CD1c-positive myeloid dendritic cell (primary cell): ENCODE measurements around the gene KCTD17.
"Not testable (repeated sequence)": the region's sequence is repeated elsewhere in the genome, so short reads cannot be mapped to it uniquely, and the experiment has no call there.

Experiments
- DNase-seq: peaks from one replicate; pipeline ENCODE4 v3.0.0-alpha.2; 2016; ENCODE audit errors: extremely low spot score

The KCTD17 gene

DNA sequence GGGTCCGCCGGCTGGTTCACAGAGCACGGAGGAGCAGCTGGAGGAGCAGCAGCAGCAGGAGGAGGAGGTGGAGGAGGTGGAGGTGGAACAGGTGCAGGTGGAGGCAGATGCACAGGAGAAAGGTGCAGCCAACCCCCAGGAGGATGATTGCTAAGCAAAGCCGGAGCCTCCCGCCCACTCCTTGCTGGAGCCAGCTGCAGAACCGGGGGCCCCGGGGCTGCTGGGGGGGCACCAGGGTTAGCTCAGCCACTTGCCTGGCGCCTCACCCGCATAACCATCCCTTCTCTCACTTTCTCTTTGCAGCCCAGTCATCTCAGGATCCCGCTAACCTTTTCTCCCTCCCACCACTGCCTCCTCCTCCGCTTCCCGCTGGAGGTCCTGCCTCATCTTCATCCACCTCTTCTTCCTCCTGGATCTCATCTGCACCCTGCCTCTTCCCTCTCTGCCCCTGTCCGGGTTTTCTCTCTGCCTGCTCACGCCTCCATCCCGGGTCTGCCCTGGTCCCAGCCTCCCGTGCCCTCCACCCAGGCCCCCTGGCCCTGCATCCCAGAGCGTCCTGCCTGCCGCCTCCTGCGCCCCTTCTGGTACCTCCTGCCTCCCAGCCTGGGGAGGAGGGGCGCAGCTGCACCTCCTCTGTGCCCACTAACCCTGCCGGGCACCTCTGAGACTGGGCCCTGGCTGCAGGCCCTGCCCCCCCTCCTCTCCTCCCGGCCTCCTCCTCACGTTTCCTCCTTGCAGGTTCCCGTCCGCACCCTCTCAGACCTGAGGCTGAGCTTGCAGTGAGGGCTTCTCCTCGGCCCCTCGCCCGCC is 9.5 kb downstream of the KCTD17 start:
- DNase-seq, result no peak

DNA sequence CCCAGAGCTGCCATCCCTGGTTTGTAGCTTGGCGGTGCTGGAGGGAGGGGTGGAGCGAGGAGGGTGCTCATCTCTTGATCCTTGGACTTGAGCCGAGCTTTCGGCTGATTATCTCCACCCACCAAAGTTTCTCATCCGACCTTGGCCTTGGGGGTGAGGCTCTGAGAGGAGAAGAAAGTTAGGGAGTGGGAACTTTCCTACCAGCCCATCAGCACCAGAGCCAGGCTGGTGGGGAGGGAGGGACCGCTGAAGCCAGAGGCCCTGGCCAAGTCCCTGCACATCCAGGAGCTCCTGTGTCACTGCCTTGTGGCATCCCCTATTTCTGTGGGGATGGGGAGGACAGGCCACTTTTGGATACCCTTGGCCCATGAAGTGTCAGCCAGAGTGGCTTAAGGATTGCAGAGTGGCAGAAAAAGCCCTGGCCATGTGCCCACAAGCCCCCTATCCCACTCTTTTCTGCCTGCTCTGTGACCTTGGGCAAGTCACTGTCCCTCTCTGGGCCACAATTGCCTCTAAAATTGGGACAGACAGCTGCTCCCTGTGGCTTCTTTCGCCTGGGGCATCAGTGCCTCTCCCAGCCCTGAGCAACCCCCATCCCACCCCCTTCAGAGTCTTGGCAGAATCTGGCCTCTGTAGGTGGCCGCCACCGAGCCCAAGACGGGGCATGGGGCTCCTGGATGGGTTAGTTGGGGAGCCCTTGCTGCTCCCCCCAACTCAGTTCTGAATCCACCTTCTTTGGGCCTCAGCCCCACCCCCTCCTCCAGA is 10.3 kb downstream of the KCTD17 start:
- DNase-seq, result no peak

DNA sequence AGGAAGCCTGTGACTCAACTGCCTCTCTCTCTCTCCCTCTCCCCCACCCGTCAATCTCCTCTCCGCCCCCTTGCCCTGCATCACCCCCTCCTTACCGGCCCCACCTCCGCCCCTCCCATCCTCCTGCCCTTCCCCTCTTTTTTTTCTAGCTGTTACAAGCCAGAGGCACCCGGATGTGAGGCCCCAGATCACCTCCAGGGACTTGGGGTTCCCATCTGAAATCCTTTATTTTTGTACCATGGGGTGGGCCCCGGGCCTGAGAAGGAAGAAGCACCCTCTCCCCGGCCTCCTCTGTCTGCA is 10.8 kb downstream of the KCTD17 start:
- no peak for DNase-seq

DNA sequence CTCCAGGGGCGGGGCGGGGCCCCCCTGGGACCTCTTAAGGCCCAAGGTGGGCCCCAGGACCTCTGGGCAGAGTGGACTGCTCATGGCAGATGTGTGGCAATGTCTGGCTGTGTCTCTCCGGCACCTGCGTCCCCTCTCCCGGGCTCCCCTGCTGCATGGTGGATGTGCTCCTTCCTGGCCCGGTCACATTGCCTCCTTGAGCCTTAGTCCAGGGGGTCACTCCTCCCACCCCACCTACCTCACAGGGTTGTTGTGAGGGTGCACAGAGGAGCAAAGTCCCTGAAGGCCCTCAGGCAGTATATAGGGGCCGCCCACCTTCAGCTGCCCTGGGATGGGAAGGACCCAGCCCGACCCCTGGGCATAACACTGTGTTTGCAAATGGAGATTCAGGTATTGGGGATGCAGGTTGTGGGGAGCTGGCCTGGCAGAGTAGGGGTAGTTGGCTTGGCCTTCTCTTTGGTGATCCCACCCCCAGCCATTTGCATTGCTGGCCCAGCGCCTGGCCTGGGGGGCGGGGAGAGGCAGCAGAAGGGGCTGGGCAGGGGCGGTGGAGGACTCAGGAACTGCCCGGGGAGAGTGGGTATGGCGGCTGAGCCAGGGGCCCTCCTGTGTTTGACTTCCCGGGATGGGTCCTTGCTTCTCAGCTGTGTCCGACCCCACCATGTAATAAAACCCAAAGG is 11.3 kb downstream of the KCTD17 start:
- DNase-seq, result no peak

DNA sequence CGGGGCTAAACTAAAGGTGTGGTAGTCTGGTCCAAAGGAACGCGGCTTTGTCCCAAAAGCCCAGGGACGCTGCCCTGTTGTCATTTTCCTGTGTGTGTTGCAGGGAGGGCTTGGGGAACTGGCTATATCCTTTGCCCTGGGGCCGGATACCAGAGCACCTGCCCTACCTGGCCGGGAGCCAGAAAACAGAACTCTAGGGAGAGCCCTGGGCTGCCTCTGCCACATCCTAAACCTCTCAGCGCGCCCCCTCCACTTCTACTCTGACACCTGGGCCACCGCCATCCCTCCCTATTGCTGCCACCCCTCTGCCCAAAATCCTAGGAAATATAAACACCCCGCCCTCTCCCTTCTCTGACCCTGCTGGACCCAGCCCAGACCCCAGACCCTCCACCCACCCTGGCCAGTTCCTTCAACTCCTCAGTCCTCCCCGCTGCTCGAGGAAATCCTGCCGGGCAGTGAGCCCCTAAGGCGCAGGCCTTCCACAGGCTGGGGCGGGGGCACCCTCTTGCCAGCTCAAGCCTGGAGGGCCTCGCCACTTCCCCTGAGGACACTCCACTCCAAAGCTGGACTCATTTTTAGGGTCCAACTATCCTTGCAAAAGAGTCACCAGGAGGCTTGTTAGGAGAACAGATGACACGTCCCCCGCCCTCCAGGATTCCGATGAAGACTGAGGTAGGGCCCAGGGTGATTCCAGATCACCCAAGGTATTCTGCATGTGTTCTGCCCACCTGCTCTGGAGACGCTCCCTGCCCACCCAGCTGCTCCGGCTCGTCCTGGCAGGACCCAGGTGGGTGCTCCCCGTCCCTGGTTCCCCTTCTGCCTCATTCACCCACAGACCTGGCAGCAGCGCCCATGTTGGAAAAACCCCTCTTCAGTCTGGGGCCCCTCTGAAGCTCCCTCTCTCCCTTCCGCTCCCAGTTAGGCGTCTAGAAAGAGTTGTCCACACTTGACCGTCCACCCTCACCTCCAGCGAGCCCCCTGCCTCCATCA is 12.2 kb downstream of the KCTD17 start:
- no peak for DNase-seq

DNA sequence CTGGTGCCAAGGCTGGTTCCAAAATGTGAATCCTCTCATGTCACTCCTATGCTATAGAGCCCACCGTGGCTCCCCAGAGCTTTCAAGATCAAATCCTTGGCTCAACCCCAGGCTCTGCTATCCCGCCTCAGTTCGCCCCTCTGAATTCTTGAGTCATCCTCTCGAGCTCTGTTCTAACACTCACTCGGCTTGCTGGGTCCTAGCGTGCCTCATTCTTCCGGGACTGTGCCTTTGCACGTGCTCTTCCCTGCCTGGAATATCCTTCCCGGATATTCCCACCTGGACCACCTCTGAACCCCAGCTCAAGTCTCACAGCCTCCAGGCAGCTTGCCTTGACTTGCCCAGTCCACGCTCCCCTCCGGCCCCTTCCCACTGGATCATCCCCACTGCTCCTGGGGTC is 13.0 kb downstream of the KCTD17 start:
- DNase-seq, result no peak

DNA sequence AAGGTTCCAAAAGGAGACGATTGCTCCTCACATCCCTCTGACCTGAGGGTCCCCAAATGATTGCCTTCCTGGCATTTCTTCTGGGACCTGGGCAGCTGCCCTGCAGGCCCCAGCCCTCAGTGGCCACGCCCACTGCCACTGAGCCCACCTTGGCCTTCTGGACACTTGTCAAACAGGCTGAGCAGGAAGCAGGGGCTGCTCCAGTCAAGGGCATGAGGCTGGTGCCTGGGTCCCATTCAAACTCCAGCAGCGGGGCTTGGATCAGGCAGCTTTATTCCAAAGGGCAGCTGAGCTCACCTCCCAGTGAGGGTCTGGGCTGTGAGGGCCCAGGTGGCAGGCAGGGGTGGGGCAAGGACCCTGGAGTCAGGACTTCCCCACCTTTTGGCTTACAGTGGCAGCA is 13.6 kb downstream of the KCTD17 start:
- DNase-seq, result no peak

DNA sequence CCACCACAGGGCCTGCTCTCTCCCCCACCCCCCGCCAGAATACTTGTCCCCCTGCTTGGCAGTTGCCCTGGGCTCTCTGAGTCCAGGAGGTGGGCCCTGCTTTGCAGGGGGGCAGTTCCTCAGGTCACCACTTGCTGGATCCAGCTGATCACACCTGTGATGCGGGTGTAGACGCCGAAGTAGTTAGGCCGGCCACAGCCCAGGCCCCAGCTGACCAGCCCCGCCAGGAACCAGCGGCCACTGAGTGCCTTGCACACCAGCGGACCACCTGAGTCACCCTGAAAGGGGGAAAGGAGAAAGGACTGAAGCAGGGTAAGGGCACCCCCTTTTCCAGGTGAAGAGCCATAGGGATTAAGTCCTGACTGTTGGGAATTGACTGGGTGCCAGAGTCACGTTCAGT is 14.4 kb downstream of the KCTD17 start:
- DNase-seq, result no peak

DNA sequence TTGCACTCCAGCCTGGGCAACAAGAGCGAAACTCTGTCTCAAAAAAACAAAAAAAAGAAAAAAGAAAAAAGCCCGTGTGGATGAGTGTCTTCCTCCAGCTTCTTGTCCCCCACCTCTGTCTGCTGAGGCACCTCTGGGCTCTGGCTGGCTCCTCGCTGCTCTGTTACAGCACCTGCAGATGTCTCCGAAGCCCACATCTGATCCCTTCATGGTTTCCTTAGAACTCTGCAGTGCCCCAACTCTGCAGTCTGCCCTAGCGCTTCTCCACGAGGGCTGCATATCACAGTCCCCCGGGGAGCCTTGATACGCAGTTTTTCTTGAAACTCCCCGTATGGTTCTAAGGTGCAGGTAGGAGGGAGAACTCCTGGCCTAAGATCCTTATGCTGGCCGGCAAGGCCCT is 15.9 kb downstream of the KCTD17 start:
- DNase-seq, result no peak

DNA sequence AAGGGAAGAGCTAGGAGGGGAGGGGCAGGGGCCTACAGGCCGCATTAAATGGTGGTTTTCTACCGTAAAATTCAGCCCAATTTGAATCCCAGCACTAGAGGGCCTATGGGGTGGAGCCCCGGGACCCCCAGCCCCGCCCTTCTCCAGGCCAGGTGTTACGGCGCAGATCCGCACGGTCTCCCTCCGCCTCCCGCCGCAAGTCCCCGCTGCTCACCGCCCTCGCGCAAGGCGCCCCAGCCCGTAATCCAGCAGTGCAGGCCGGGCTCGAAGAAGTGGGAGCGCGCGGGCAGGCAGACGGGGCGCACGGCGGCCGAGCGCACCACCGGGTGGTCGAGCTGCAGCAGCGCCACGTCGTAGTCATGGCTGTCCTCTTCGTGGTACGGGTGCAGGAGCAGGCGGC is 17.3 kb downstream of the KCTD17 start:
- DNase-seq, result no peak

DNA sequence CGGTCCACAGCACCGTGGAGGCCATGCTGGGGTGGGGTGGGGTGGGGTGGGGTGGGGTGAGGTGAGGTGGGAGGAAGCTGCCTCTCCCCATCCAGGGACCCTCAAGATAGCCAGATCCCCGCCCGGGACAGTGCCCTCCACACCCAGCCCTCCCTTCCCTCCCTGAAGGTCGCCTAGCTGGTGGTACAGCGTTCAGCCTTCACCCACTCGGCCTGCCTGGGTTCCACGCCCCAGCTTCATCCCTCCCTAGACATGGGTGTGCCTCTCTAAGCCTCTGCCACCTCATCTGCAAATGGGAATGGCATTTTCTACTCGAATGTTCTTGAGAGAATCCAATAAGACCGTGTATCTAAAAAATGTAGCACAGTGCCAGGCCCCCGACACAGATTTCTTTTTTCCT is 17.8 kb downstream of the KCTD17 start:
- no peak for DNase-seq

DNA sequence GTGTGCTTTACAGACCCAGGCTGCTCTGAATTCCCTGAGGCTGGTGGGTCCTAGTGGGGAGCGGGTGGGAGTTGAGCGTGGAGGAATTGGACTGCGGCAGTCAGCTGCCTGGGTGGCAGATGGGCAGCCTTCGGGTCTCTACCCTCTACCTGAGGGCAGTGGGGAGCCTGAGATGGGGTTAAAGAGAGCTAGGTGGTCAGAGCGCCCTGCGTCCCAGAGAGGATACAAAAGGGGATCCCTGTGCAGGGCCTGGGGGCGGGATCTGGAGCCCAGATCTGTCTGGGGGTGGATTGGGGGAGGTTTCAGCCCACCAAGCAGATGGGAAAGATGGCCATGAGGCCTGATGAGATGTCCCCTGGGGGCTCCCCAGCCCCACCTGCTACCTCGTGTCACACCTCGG is 18.2 kb downstream of the KCTD17 start:
- DNase-seq, result no peak

DNA sequence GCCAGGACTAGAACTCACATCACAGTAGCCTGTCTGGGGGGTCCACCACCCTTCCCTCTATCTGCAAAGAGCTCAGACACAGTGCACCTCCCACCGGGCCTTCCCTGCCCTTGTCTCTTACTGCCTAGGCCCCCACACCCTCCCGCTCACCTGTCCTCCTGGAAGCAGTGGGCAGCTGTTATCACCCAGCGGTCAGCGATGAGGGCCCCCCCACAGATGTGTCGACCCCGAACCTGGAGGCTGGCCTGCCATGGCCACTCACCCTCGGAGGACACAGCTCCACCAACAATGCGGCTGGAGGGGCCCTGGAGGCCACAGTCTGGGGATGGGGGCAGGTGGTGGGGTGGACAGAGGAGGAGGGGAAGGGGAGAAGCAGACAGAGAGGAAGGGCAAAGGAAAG is 18.8 kb downstream of the KCTD17 start:
- no peak for DNase-seq

DNA sequence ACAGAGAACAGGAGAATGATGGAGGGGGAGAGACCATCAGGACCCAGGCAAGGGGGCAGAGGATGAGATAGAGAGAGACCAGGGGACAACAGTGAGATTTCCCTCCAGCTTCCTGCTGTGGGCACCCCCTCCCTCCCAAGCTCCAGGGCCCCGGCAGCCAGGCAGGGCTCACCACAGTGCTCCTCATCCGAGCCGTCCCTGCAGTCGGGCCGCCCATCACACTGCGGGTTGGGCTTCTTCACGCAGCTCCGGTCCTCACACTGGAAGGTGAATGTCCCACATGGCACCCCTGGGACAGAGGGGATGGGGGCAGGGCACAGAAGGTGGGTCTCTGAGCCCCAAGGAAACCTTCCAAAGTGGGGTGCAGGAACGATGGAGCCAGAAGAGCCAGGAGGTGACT is 19.2 kb downstream of the KCTD17 start:
- no peak for DNase-seq

DNA sequence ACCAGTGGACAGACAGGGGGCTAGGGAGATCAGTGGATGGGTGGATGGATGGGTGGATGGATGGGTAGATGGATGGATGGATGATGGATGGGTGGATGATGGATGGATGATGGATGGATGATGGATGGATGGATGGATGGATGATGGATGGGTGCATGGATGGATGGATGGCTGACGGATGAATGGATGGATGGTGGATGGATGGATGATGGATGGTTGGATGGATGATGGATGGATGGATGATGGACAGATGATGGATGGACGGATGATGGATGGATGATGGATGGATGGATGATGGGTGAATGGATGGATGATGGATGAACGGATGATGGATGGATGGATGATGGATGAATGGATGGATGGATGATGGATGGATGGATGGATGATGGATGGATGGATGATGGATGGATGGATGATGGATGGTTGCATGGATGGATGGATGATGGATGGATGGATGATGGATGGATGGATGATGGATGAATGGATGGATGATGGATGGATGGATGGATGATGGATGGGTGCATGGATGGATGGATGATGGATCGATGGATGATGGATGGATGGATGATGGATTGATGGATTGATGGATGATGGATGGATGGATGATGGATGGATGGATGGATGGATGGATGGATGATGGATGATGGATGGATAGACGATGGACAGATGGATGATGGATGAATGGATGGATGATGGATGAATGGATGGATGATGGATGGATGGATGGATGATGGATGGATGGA is 20.5 kb downstream of the KCTD17 start:
- DNase-seq, result not testable (repeated sequence)

DNA sequence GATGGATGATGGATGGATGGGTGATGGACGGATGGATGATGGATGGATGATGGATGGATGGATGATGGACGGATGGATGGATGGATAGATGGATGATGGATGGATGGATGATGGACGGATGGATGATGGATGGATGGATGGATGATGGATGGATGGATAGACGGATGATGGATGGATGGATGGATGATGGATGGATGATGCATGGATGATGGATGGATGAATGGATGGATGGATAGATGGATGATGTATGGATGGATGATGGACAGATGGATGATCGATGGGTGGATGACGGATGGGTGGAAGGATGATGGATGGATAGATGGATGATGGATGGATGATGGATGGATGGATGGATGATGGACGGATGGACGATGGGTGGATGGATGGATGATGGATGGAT is 21.1 kb downstream of the KCTD17 start:
- no peak for DNase-seq

DNA sequence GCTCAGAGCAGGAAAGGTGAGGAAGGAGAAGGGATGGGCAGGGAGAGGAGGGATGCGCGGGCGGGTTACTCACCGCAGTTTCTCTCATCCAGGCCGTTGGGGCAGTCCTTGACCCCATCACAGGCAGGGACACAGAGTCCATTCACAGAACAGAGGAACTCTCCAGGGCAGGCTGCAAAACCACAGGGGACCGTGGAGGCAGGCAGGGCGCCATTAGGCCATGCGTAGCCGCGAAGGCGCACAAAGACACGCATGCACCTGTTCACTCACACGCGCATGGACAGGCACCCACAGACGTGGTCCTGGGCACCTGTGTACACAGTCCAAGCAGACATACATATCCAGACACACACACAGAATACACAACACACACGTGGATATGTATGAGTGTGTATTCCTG is 23.0 kb downstream of the KCTD17 start:
- DNase-seq, result no peak

DNA sequence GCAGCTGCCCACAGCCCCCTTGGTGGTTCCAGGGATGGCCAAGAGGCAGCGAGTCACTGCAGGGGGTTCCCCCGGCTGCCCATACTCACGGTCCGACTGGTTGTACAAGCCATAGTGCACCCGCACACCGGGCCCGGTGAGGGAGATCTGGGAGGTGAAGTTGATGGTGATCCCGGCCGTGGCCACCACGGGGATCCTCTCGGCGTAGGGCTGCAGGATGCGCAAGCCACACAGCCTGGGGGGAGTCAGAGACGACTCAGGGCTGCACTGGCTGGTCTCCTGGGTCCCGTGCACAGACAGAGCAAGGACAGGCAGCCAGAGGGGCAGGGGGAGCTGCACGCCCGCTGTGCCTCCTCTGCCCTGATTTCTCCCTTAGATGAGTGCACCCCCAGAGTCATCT is 23.5 kb downstream of the KCTD17 start:
- DNase-seq, result no peak

DNA sequence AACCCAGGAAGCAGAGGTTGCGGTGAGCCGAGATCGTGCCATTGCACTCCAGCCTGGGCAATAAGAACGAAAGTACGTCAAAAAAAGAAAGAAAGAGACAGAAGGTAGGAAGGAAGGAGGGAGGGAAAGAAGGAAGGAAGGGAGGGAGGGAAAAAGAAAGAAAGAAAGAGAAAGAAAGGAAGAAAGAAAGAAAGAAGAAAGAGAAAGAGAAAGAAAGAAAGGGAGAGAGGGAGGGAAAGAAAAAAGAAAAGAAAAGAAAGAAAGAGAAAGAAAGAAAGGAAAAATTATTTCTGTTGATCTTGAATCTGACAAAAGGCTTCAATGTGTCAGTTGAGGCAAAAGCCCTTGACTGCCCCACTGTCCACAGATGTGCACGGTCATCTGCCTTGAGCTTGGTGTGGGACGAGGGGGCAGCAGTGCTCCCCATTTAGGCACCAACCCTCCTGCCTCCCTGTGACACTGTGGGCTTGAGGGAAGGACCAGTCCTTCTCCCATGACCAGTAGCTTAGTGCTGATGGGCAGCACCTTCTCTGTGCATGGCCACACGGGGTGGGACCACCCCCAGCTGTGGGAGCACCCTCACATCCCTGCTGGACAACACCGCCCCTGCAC is 24.4 kb downstream of the KCTD17 start:
- DNase-seq, result no peak

DNA sequence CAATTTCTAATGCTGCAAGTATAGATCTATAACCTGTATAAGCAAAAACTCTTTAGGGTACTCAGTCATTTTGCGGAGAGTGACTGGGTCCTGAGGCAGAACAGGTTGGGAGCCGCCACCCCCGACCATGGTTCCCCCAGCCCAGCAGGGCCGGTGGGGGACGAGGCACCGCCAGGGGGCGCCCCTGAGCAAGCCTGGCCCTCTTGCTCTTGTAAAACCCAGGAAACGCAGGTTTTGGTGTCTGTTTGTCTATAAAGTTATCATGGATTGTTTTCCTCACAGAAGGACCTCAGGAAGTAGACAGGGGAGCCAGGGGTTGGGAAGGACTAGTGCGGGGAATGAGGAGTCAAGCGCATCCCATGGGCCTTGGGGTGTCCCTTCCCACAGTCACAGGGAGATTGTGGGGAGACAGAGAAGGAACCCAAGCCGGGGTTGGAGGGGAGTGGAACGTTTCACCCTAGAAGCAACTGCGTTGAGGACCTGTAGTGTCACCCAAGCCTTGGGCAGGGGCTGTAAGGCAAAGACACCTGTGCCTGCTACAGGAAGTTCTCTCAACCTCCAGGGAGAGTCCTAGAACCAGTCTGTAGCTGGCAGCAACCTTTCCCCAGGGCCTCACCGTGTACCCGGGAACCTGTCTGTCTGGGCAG is 26.4 kb downstream of the KCTD17 start:
- DNase-seq, result peak; percentile 72
